Stimulated activated CD4-positive, alpha-beta T cell treated with anti-CD3 and anti-CD28 coated beads, Interleukin-4, amount 100 ng/mL, for 1 hour (primary cell): Measurements from ENCODE around the gene OSMR.

Source experiments
- DNase-seq: peaks from one replicate; pipeline ENCODE4 v3.0.0-alpha.2; 2020

The OSMR gene

GRCh38 chr5:38932854-38933408 lies 87.1 kb downstream of the OSMR start:
- no peak for DNase-seq

GRCh38 chr5:38935437-38935836 lies 89.6 kb downstream of the OSMR start:
- no peak for DNase-seq

GRCh38 chr5:38936269-38936668 lies 90.5 kb downstream of the OSMR start:
- DNase-seq: no peak

- DNase-seq: no peak
Observed at GRCh38 chr5:38938424-38938823, 92.6 kb downstream of the OSMR start.

- DNase-seq: no peak
Observed at GRCh38 chr5:38938973-38939372, 93.2 kb downstream of the OSMR start.

- no peak for DNase-seq
Observed at GRCh38 chr5:38940230-38940858, 94.5 kb downstream of the OSMR start.

GRCh38 chr5:38941912-38942311 lies 96.1 kb downstream of the OSMR start:
- DNase-seq: no peak

GRCh38 chr5:38944282-38944681 lies 98.5 kb downstream of the OSMR start:
- DNase-seq: no peak

GRCh38 chr5:38948501-38948900 lies 102.7 kb downstream of the OSMR start:
- DNase-seq: no peak

- no peak for DNase-seq
Observed at GRCh38 chr5:38953426-38954012, 107.7 kb downstream of the OSMR start.

GRCh38 chr5:38961691-38962090 lies 115.9 kb downstream of the OSMR start:
- DNase-seq: no peak

GRCh38 chr5:38968665-38969064 lies 122.9 kb downstream of the OSMR start:
- DNase-seq: no peak

GRCh38 chr5:38978036-38978435 lies 132.2 kb downstream of the OSMR start:
- DNase-seq: no peak

- DNase-seq: no peak
Observed at GRCh38 chr5:38979535-38979934, 133.7 kb downstream of the OSMR start.
